Anterior cingulate cortex (tissue), 58 donors: ENCODE measurements around the gene NFYB.
"Not testable (repeated sequence)": the region's sequence is repeated elsewhere in the genome, so short reads cannot be mapped to it uniquely, and the experiment has no call there.

Experiments used
- DNase-seq, 58 donors: peaks; one replicate each; lab custom pipeline; 2025; lab: John Stamatoyannopoulos, UW

The NFYB gene

GRCh38 chr12:104137902-104138796 is at the start of gene NFYB:
TSS of gene NFYB (minus strand) at chr12:104138210. CDS start at chr12:104135453, 2,757 bp downstream.
- DNase-seq = peak; percentile 54 to 98 (median 92)

GRCh38 chr12:104187446-104188155 is 49.6 kb upstream of the NFYB start:
- no peak for DNase-seq

GRCh38 chr12:104183443-104183842 is 45.4 kb upstream of the NFYB start:
- no peak for DNase-seq

- no peak for DNase-seq
These were observed 44.8 kb upstream of the NFYB start for GRCh38 chr12:104182621-104183378.

GRCh38 chr12:104182144-104182543 is 44.1 kb upstream of the NFYB start:
- no peak for DNase-seq

GRCh38 chr12:104181313-104181712 is 43.3 kb upstream of the NFYB start:
- no peak for DNase-seq

GRCh38 chr12:104180374-104180773 is 42.4 kb upstream of the NFYB start:
- DNase-seq = no peak

- DNase-seq = peak in 1 of 58 donors; percentile 6
These were observed 39.9 kb upstream of the NFYB start for GRCh38 chr12:104177663-104178501.

- DNase-seq = no peak
These were observed 39.3 kb upstream of the NFYB start for GRCh38 chr12:104177336-104177662.

- no peak for DNase-seq
These were observed 37.8 kb upstream of the NFYB start for GRCh38 chr12:104175726-104176247.

- not testable (repeated sequence) for DNase-seq
These were observed 35.8 kb upstream of the NFYB start for GRCh38 chr12:104173804-104174203.

GRCh38 chr12:104172570-104172947 is 34.5 kb upstream of the NFYB start:
- no peak for DNase-seq

- DNase-seq = no peak
These were observed 34.0 kb upstream of the NFYB start for GRCh38 chr12:104171785-104172569.

GRCh38 chr12:104168596-104168995 is 30.6 kb upstream of the NFYB start:
- DNase-seq = no peak

GRCh38 chr12:104167519-104168458 is 29.8 kb upstream of the NFYB start:
- DNase-seq = no peak

GRCh38 chr12:104166465-104166864 is 28.5 kb upstream of the NFYB start:
- no peak for DNase-seq

GRCh38 chr12:104165801-104166200 is 27.8 kb upstream of the NFYB start:
- no peak for DNase-seq

GRCh38 chr12:104164634-104165033 is 26.6 kb upstream of the NFYB start:
- DNase-seq = no peak
